Measurements from ENCODE around the gene LRRC49.
"Not testable (repeated sequence)": the region's sequence is repeated elsewhere in the genome, so short reads cannot be mapped to it uniquely, and the experiment has no call there.

The LRRC49 gene

GRCh38 chr15:70995383-70995970, 102.9 kb downstream of the LRRC49 start:
- DNase-seq (ENCODE audit: low read depth) = no peak

GRCh38 chr15:70998319-70998718, 105.7 kb downstream of the LRRC49 start:
- no peak for DNase-seq (ENCODE audit: low read depth)

- DNase-seq (ENCODE audit: low read depth) = no peak
Measured at GRCh38 chr15:71002316-71002715, 109.7 kb downstream of the LRRC49 start.

- no peak for DNase-seq (ENCODE audit: low read depth)
Measured at GRCh38 chr15:71003319-71003718, 110.7 kb downstream of the LRRC49 start.

GRCh38 chr15:71004506-71004905, 111.9 kb downstream of the LRRC49 start:
- DNase-seq (ENCODE audit: low read depth) = not testable (repeated sequence)

- DNase-seq (ENCODE audit: low read depth) = no peak
Measured at GRCh38 chr15:71005895-71006294, 113.3 kb downstream of the LRRC49 start.

- no peak for DNase-seq (ENCODE audit: low read depth)
Measured at GRCh38 chr15:71008250-71008870, 115.7 kb downstream of the LRRC49 start.

- no peak for DNase-seq (ENCODE audit: low read depth)
Measured at GRCh38 chr15:71010472-71010871, 117.8 kb downstream of the LRRC49 start.

GRCh38 chr15:71010997-71011396, 118.4 kb downstream of the LRRC49 start:
- DNase-seq (ENCODE audit: low read depth) = no peak

GRCh38 chr15:71011503-71012155, 119.0 kb downstream of the LRRC49 start:
- peak; percentile 40 for DNase-seq (ENCODE audit: low read depth)

GRCh38 chr15:71013446-71013845, 120.8 kb downstream of the LRRC49 start:
- no peak for DNase-seq (ENCODE audit: low read depth)

- DNase-seq (ENCODE audit: low read depth) = no peak
Measured at GRCh38 chr15:71015342-71015741, 122.7 kb downstream of the LRRC49 start.

- DNase-seq (ENCODE audit: low read depth) = not testable (repeated sequence)
Measured at GRCh38 chr15:71031232-71031631, 138.6 kb downstream of the LRRC49 start.

- not testable (repeated sequence) for DNase-seq (ENCODE audit: low read depth)
Measured at GRCh38 chr15:71035478-71035877, 142.9 kb downstream of the LRRC49 start.

GRCh38 chr15:71042356-71042922, 149.8 kb downstream of the LRRC49 start:
- DNase-seq (ENCODE audit: low read depth) = no peak

GRCh38 chr15:71043373-71043772, 150.7 kb downstream of the LRRC49 start:
- DNase-seq (ENCODE audit: low read depth) = no peak

GRCh38 chr15:71044006-71044405, 151.4 kb downstream of the LRRC49 start:
- DNase-seq (ENCODE audit: low read depth) = no peak

- not testable (repeated sequence) for DNase-seq (ENCODE audit: low read depth)
Measured at GRCh38 chr15:71046146-71046545, 153.5 kb downstream of the LRRC49 start.

- DNase-seq (ENCODE audit: low read depth) = peak; percentile 81
Measured at GRCh38 chr15:71048913-71049675, 156.5 kb downstream of the LRRC49 start.

GRCh38 chr15:71049706-71050422, 157.2 kb downstream of the LRRC49 start:
- no peak for DNase-seq (ENCODE audit: low read depth)

- no peak for DNase-seq (ENCODE audit: low read depth)
Measured at GRCh38 chr15:71050461-71050860, 157.8 kb downstream of the LRRC49 start.

- peak; percentile 76 for DNase-seq (ENCODE audit: low read depth)
Measured at GRCh38 chr15:71051539-71051938, 158.9 kb downstream of the LRRC49 start.
